Smooth muscle cell (in vitro differentiated cells): ENCODE data around the gene B3GLCT. TPM values are rescaled to one million over a fixed set of nuclear protein-coding genes. Genes with fewer than 3 reads are reported as not detected.

ENCODE experiments used
- DNase-seq: peaks from one replicate; lab custom pipeline; 2025; ENCODE audit not compliant: unreplicated experiment; lab: John Stamatoyannopoulos, UW
- H2AFZ ChIP-seq: fragments of 200-600 bp; sonication (generic); 2 replicates; pipeline ENCODE4 v1.6.0; 2016; ENCODE audit warnings: antibody characterized with exemption, low read depth, mild to moderate bottlenecking
- H3F3A ChIP-seq: fragments of 200-600 bp; sonication (generic); 2 replicates; pipeline ENCODE4 v1.6.0; 2017; ENCODE audit warnings: antibody characterized with exemption, low read depth
- H3K27ac ChIP-seq: fragments of 200-600 bp; sonication (generic); 2 replicates; pipeline ENCODE4 v1.5.1; 2016; ENCODE audit warnings: low read depth, mild to moderate bottlenecking
- H3K27me3 ChIP-seq: fragments of 200-600 bp; sonication (generic); 2 replicates; pipeline ENCODE4 v1.6.1; 2016; ENCODE audit warnings: low read depth, mild to moderate bottlenecking
- H3K36me3 ChIP-seq: fragments of 200-600 bp; sonication (generic); 2 replicates; pipeline ENCODE4 v1.5.1; 2016; ENCODE audit warnings: low read depth
- H3K4me1 ChIP-seq: fragments of 200-600 bp; sonication (generic); 2 replicates; pipeline ENCODE4 v1.5.1; 2016; ENCODE audit warnings: low read depth
- H3K4me2 ChIP-seq: fragments of 200-600 bp; sonication (generic); 2 replicates; pipeline ENCODE4 v1.6.0; 2016; ENCODE audit warnings: mild to moderate bottlenecking
- H3K4me3 ChIP-seq: fragments of 200-600 bp; sonication (generic); 2 replicates; pipeline ENCODE4 v1.5.1; 2016; ENCODE audit warnings: mild to moderate bottlenecking
- H3K79me2 ChIP-seq: fragments of 200-600 bp; sonication (generic); 2 replicates; pipeline ENCODE4 v1.6.0; 2016; ENCODE audit warnings: low read depth, mild to moderate bottlenecking
- H3K9ac ChIP-seq: fragments of 200-600 bp; sonication (generic); 2 replicates; pipeline ENCODE4 v1.6.0; 2016; ENCODE audit warnings: low read depth
- H3K9me3 ChIP-seq: fragments of 200-600 bp; sonication (generic); replicated peaks from 2 replicates; pipeline ENCODE4 v1.5.1; 2016; ENCODE audit warnings: low read depth
- H4K20me1 ChIP-seq: fragments of 200-600 bp; sonication (generic); 2 replicates; pipeline ENCODE4 v1.6.0; 2016; ENCODE audit warnings: low read depth
- CTCF ChIP-seq: fragments of 200-600 bp; sonication (generic); IDR thresholded peaks from 2 replicates; pipeline ENCODE4 v1.5.1; 2017; ENCODE audit warnings: borderline replicate concordance, mild to moderate bottlenecking, antibody characterized with exemption; ENCODE audit not compliant: insufficient read depth, poor library complexity, severe bottlenecking
- WGBS: methylation state at CpG from one replicate; pipeline ENCODE4 v1.1.7; 2016; ENCODE audit warnings: low lambda C conversion rate; 5-methylcytosine and 5-hydroxymethylcytosine counted together
- polyA plus RNA-seq: library from polyadenylated mRNA; unstranded; fragments of >200 nt; fragmentation: Nextera tagmentation; extraction: Ambion mirVana; gene quantifications from 2 replicates; pipeline ENCODE4 v1.2.1, GENCODE V29; 2016
- total RNA-seq: library from RNA; depleted of rRNA; stranded (reverse); fragments of >200 nt; gene quantifications from 2 replicates; pipeline ENCODE4 v1.2.3, GENCODE V29; 2014

The B3GLCT gene
- total and polyA plus RNA-seq, 2 experiments from 2014 or later, result 8.0 to 17.7 TPM

DNA sequence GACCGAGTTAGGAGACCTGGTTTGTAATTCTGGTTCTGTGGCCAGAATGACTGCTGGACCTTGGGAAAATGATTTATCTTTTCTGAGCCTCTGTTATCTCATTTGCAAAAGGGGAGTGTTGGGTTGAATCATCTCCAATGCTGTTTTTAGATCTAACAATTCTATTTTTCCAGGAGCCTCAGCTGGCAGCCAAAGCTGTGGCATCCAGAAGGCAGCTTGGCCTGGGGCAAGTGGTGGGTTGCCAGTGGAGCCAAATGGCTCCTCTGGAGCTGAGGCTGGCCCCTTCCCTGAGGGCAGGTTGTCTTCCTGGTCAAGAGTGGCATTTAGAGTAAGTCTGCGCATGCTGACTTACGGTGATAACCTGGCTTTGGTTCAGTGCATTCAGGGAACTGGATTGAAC lies 21.3 kb downstream of the B3GLCT start:
- H3K4me2 ChIP-seq, result no peak overlapping the region
- no peaks in the 10 kb centered on the region for H3K36me3 ChIP-seq
- no peaks in the 10 kb centered on the region for H3K9me3 ChIP-seq
- no peak overlapping the region for H3K4me3 ChIP-seq
- no peak overlapping the region for H2AFZ ChIP-seq
- H3F3A ChIP-seq, result no peaks in the 10 kb centered on the region
- DNase-seq, result no peak
- no peaks in the 10 kb centered on the region for H3K27me3 ChIP-seq
- H3K27ac ChIP-seq, result no peak overlapping the region
- 96% methylated on average over 3 of the region's 3 CpGs for WGBS
- no peak for TF ChIP-seq CTCF
- no peaks in the 10 kb centered on the region for H3K79me2 ChIP-seq
- H4K20me1 ChIP-seq, result no peaks in the 10 kb centered on the region
- no peaks in the 10 kb centered on the region for H3K4me1 ChIP-seq
- no peak overlapping the region for H3K9ac ChIP-seq

GRCh38 chr13:31223215-31223614 lies 23.4 kb downstream of the B3GLCT start:
- H3F3A ChIP-seq, result no peaks in the 10 kb centered on the region
- H3K9me3 ChIP-seq, result no peaks in the 10 kb centered on the region
- no peak overlapping the region for H3K9ac ChIP-seq
- no peak for TF ChIP-seq CTCF
- WGBS, result 98% methylated on average over 7 of the region's 7 CpGs
- no peak overlapping the region for H3K4me3 ChIP-seq
- DNase-seq, result no peak
- H3K79me2 ChIP-seq, result no peaks in the 10 kb centered on the region
- H3K27ac ChIP-seq, result no peak overlapping the region
- no peaks in the 10 kb centered on the region for H3K36me3 ChIP-seq
- H3K27me3 ChIP-seq, result no peaks in the 10 kb centered on the region
- no peaks in the 10 kb centered on the region for H4K20me1 ChIP-seq
- no peak overlapping the region for H2AFZ ChIP-seq
- H3K4me2 ChIP-seq, result no peak overlapping the region
- H3K4me1 ChIP-seq, result no peaks in the 10 kb centered on the region

GRCh38 chr13:31223640-31224039 lies 23.9 kb downstream of the B3GLCT start:
- Histone ChIP-seq H3K9me3 (no peaks in the 10 kb centered on the region), H3K27me3 (no peaks in the 10 kb centered on the region), H3K9ac (no peak overlapping the region), H3K79me2 (no peaks in the 10 kb centered on the region), H3K4me1 (no peaks in the 10 kb centered on the region), H3K27ac (no peak overlapping the region), H3F3A (no peaks in the 10 kb centered on the region), H3K36me3 (no peaks in the 10 kb centered on the region), H2AFZ (no peak overlapping the region), H4K20me1 (no peaks in the 10 kb centered on the region), H3K4me2 (no peak overlapping the region), H3K4me3 (no peak overlapping the region)
- TF ChIP-seq CTCF, result no peak
- WGBS, result 98% methylated on average over 2 of the region's 2 CpGs
- DNase-seq, result no peak

GRCh38 chr13:31224174-31224669 lies 24.4 kb downstream of the B3GLCT start:
- H3K36me3 ChIP-seq, result no peaks in the 10 kb centered on the region
- H3K27ac ChIP-seq, result no peak overlapping the region

More at GRCh38 chr13:31224174-31224669, 24.4 kb downstream of the B3GLCT start:
- H3K9ac ChIP-seq, result no peak overlapping the region
- 98% methylated on average over 5 of the region's 5 CpGs for WGBS
- no peaks in the 10 kb centered on the region for H3K9me3 ChIP-seq
- H3F3A ChIP-seq, result no peaks in the 10 kb centered on the region
- no peak overlapping the region for H3K4me2 ChIP-seq
- no peak for DNase-seq
- no peaks in the 10 kb centered on the region for H3K79me2 ChIP-seq
- H4K20me1 ChIP-seq, result no peaks in the 10 kb centered on the region
- no peak for TF ChIP-seq CTCF
- no peak overlapping the region for H3K4me3 ChIP-seq
- H2AFZ ChIP-seq, result no peak overlapping the region
- no peaks in the 10 kb centered on the region for H3K4me1 ChIP-seq
- no peaks in the 10 kb centered on the region for H3K27me3 ChIP-seq
